Activated naive CD4-positive, alpha-beta T cell (primary cell): ENCODE data around the gene TBXA2R.

Experiments
- DNase-seq, 4 experiments: peaks; one replicate each; lab custom pipeline; 2025; lab: John Stamatoyannopoulos, UW

TBXA2R gene

GRCh38 chr19:3551792-3552095 is 54.9 kb downstream of the TBXA2R start:
- no peak for DNase-seq

- no peak for DNase-seq
These were observed 55.5 kb downstream of the TBXA2R start for GRCh38 chr19:3550947-3551791.

- no peak for DNase-seq
These were observed 56.9 kb downstream of the TBXA2R start for GRCh38 chr19:3549816-3550215.

GRCh38 chr19:3548606-3549005 is 58.1 kb downstream of the TBXA2R start:
- DNase-seq = no peak

GRCh38 chr19:3547767-3548282 is 58.9 kb downstream of the TBXA2R start:
- no peak for DNase-seq

- peak in 1 of 4 experiments; percentile 20 for DNase-seq
These were observed 59.4 kb downstream of the TBXA2R start for GRCh38 chr19:3547301-3547731.

- no peak for DNase-seq
These were observed 60.6 kb downstream of the TBXA2R start for GRCh38 chr19:3546119-3546518.

GRCh38 chr19:3545669-3546034 is 61.0 kb downstream of the TBXA2R start:
- no peak for DNase-seq

GRCh38 chr19:3544742-3545668 is 61.7 kb downstream of the TBXA2R start:
- DNase-seq = peak; percentile 63 to 81 (median 75)
